ENCODE results near the gene SOX4. TPM values are rescaled to one million over a fixed set of nuclear protein-coding genes. Genes with fewer than 3 reads are reported as not detected.

SOX4 gene
- total RNA-seq, 4 donors from 2014 or later: 10.9 to 16.7 (median 15.8) TPM

DNA sequence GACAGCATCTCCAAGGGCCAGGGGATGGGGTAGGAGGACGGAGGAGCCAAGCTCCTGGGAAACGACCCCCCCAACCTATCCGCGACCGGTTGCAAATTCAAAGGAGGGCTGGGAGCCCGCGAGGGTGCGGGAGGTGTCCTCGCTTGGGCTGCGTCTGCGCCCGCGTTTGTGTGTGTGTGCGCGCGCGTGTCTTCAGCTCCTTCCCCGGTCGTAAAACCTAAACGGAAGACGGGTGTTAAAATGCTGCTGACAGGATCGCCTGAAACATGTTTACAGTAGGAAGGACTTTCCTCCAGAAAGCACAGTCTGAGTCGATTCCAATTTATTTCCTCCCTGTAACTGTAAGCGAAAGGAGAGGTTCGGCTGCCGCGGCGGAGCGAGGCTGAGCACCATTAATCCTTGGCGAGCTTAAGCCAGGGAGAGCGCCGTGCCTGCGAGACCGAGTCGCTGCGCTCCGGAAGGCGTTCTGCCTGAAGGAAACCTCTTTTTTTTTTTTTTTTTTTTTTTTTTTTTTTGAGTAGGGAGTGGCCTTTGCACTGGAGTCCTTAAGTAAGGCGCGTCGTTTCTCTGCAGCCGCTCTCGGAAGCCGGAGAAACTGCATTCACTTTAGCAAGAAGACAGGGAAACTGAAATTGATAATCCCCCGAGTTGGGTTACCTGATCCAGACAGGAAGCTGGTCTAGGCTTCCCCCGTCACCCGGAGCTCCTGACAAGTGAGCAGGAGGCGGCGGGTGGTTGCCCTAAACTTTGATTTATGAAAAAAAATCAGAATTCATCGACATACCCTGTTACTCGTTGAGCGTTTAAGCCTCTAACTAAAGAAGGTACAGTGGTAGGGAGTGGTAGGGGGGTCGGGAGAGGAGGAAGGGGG lies 4.8 kb upstream of the SOX4 start:
- H3K4me1 ChIP-seq: peaks cover 24% of the 10 kb centered on the region
- H3K9me3 ChIP-seq: no peaks in the 10 kb centered on the region
- under 1% methylated on average over 36 of the region's 53 CpGs for WGBS
- H3K27ac ChIP-seq: peak overlapping the region; percentile 87
- TF ChIP-seq, protein P1, sequence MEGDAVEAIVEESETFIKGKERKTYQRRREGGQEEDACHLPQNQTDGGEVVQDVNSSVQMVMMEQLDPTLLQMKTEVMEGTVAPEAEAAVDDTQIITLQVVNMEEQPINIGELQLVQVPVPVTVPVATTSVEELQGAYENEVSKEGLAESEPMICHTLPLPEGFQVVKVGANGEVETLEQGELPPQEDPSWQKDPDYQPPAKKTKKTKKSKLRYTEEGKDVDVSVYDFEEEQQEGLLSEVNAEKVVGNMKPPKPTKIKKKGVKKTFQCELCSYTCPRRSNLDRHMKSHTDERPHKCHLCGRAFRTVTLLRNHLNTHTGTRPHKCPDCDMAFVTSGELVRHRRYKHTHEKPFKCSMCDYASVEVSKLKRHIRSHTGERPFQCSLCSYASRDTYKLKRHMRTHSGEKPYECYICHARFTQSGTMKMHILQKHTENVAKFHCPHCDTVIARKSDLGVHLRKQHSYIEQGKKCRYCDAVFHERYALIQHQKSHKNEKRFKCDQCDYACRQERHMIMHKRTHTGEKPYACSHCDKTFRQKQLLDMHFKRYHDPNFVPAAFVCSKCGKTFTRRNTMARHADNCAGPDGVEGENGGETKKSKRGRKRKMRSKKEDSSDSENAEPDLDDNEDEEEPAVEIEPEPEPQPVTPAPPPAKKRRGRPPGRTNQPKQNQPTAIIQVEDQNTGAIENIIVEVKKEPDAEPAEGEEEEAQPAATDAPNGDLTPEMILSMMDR (IDR thresholded peaks at IDR 0.05): no peak
- TF ChIP-seq EP300 (IDR thresholded peaks at IDR 0.05) (no peak), POLR2A (IDR thresholded peaks at IDR 0.05) (peak in 1 of 2 donors; percentile 29), POLR2AphosphoS5 (IDR thresholded peaks at IDR 0.05) (peak in 2 of 3 donors; percentile 9 to 10)
- peak overlapping the region; percentile 80 for H3K4me3 ChIP-seq
- H3K36me3 ChIP-seq: no peaks in the 10 kb centered on the region
- DNase-seq (ENCODE audit: low spot score in 2 of 2): peak in 1 of 2 donors; percentile 72
- H3K27me3 ChIP-seq: no peaks in the 10 kb centered on the region

DNA sequence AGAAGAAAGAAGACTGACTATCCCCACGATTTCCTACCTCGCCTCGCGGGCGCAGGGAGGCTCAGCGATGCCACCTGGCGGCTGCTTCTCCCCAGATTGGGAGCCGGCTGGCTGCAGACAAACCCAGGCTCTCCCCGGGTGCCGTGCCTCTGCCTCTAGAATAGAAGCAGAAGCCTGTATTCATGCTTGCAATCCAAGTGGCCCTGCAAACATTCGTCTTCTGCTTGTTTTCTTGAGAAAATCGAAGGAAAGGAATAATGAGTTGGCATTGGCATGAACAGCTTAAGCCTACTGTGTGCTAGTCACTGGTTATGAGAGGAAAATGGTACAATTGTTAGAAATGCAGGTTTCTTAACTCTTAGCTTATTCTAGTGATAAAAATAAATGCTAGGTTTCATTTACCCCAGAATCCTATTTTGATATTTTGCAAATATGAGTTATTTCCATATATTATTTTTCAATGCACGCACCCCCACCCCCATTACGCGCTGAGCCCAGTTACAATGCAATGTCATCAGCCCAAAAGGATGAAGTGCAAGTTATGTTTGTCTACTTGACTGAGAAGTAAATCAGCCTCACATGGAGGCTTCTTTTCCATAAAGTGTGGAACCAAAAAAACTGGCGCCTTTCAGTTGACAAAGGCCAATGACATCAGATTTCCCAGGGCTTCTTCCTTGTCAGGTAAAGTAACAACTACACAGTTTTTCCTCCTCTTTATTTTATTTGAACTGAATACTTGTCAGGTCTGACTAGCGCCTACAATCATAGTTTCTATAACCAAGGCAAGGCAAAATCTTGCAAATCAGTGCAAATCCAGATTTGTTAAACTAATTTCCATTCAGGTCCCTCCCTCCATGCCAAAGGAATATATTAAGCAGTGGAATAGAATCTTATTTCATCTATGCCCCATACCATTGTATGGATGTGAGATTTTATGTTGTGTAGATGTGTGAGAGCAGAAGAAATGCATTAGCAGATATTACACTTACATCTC lies 3.9 kb upstream of the SOX4 start:
- DNase-seq (ENCODE audit: low spot score in 2 of 2): peak; percentile 90 to 94
- TF ChIP-seq EP300 (IDR thresholded peaks at IDR 0.05) (no peak), POLR2AphosphoS5 (IDR thresholded peaks at IDR 0.05) (no peak)
- TF ChIP-seq, protein P1 (IDR thresholded peaks at IDR 0.05): peak; percentile 68 to 87
- 22% methylated on average over 17 of the region's 17 CpGs for whole genome bisulfite sequencing
- Histone ChIP-seq H3K4me3 (peak overlapping the region; percentile 80), H3K36me3 (no peaks in the 10 kb centered on the region), H3K27me3 (no peaks in the 10 kb centered on the region), H3K9me3 (no peaks in the 10 kb centered on the region), H3K4me1 (peaks cover 24% of the 10 kb centered on the region), H3K27ac (peak overlapping the region; percentile 87)

DNA sequence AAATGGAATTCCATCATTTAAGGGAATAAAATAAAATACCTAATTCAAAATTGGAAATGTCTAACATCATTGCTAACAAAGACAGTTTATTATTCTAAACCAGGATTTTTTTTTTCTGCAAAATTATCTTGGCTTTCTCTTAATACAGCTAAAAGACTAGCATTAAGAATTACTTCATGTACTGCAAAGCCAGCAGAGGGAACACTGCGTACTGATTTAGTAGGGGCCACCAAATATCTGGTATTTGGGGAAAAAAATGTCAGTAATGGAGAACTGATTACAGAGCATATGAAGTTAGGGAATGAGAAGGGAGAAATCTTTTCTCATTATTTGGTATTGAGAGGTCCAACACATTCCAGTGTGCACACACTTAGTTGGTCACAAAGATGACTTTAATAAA lies 3.2 kb upstream of the SOX4 start:
- H3K36me3 ChIP-seq: no peaks in the 10 kb centered on the region
- DNase-seq (ENCODE audit: low spot score in 2 of 2): no peak

DNA sequence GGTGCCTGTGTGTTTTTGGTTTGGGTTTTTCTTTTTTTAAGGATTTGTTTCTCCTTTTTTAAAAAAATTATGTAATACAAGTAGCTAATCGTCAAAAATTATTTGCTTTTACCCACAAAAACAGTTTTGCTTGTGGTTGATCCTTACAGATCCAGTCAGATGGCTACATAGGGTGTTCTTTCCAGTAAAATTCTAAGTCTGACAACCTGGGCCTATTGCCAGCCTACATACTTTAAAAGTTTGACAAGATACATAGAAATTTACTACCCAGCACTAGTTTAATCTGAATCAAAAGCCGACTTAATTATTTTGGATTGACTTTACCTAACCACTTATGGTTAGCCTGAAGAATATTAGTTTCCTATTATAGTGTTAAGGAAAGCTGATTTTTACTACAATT lies 2.1 kb upstream of the SOX4 start:
- Histone ChIP-seq H3K36me3 (no peaks in the 10 kb centered on the region), H3K4me1 (peaks cover 24% of the 10 kb centered on the region), H3K4me3 (no peak overlapping the region), H3K27ac (no peak overlapping the region), H3K9me3 (no peaks in the 10 kb centered on the region), H3K27me3 (no peaks in the 10 kb centered on the region)
- no peak for DNase-seq (ENCODE audit: low spot score in 2 of 2)
- 65% methylated on average over 2 of the region's 2 CpGs for WGBS
- TF ChIP-seq EP300 (IDR thresholded peaks at IDR 0.05) (no peak), POLR2A (IDR thresholded peaks at IDR 0.05) (no peak), POLR2AphosphoS5 (IDR thresholded peaks at IDR 0.05) (no peak)
- TF ChIP-seq, protein P1 (IDR thresholded peaks at IDR 0.05): no peak

More for the DNA sequence above, 3.2 kb upstream of the SOX4 start:
- H3K4me1 ChIP-seq: peaks cover 24% of the 10 kb centered on the region
- no peak overlapping the region for H3K4me3 ChIP-seq
- WGBS: 82% methylated on average over 1 of the region's 1 CpG
- H3K27me3 ChIP-seq: no peaks in the 10 kb centered on the region
- TF ChIP-seq, protein P1 (IDR thresholded peaks at IDR 0.05): no peak
- no peak for TF ChIP-seq POLR2AphosphoS5 (IDR thresholded peaks at IDR 0.05)
- no peak overlapping the region for H3K27ac ChIP-seq
- no peaks in the 10 kb centered on the region for H3K9me3 ChIP-seq
